WTC11 (cell line): ENCODE measurements around the gene HBEGF. TPM values are rescaled to one million over a fixed set of nuclear protein-coding genes. Genes with fewer than 3 reads are reported as not detected.

Experiments used
- ATAC-seq: fragments of 200-7000 bp; cut with Tn5 transposase; 2 replicates; pipeline ENCODE4 v1.10.0; 2021; ENCODE audit warnings: mild to moderate bottlenecking, moderate library complexity
- CTCF ChIA-PET: fragments of 300-600 bp; sonication (Branson Sonifier 250); formaldehyde crosslinking; loops from one replicate; lab custom pipeline; 2021; ENCODE audit warnings: antibody characterized with exemption; lab: Charles Lee
- POLR2A ChIA-PET: fragments of 350-600 bp; sonication (Branson Sonifier 250); formaldehyde crosslinking; loops from one replicate; lab custom pipeline; 2021; ENCODE audit warnings: antibody characterized with exemption; lab: Charles Lee
- DNase-seq: peaks from one replicate; pipeline ENCODE4 v3.0.0; 2021; ENCODE audit warnings: low spot score
- H3K27ac Mint-ChIP-seq: 2 replicates; pipeline ENCODE4 v1.8.0; 2021; ENCODE audit warnings: mixed read lengths
- H3K27me3 Mint-ChIP-seq: 2 replicates; pipeline ENCODE4 v1.8.0; 2021; ENCODE audit warnings: low read depth, mild to moderate bottlenecking, moderate library complexity, mixed read lengths
- H3K36me3 Mint-ChIP-seq: 2 replicates; pipeline ENCODE4 v1.8.0; 2021; ENCODE audit warnings: mixed read lengths
- H3K4me1 Mint-ChIP-seq: 2 replicates; pipeline ENCODE4 v1.8.0; 2022; ENCODE audit warnings: mixed read lengths
- H3K4me3 Mint-ChIP-seq: 2 replicates; pipeline ENCODE4 v1.8.0; 2021; ENCODE audit warnings: mild to moderate bottlenecking, moderate library complexity, mixed read lengths
- H3K9me3 Mint-ChIP-seq: 2 replicates; pipeline ENCODE4 v1.8.0; 2021; ENCODE audit warnings: mixed read lengths
- ESRRA ChIP-seq: sonication (generic); formaldehyde crosslinking; IDR thresholded peaks from 2 replicates; pipeline ENCODE4 v1.8.1; 2022; ENCODE audit warnings: mild to moderate bottlenecking, missing genetic modification reagents, borderline replicate concordance
- GRHL2 ChIP-seq: fragments of 250-450 bp; sonication (Bioruptor Pico); IDR thresholded peaks from 2 replicates; pipeline ENCODE4 v1.8.0; 2022; ENCODE audit warnings: mild to moderate bottlenecking, moderate library complexity; ENCODE audit not compliant: insufficient replicate concordance, severe bottlenecking
- GTF2I ChIP-seq: fragments of 250-450 bp; sonication (Bioruptor Pico); conservative IDR thresholded peaks from 2 replicates; pipeline ENCODE4 v1.4.0; 2021; ENCODE audit warnings: mild to moderate bottlenecking
- HMGXB4 ChIP-seq: sonication (generic); formaldehyde crosslinking; IDR thresholded peaks from 2 replicates; pipeline ENCODE4 v1.8.1; 2023; ENCODE audit warnings: mild to moderate bottlenecking, moderate library complexity, missing genetic modification reagents
- JAZF1 ChIP-seq: fragments of 250-450 bp; sonication (Bioruptor Pico); IDR thresholded peaks from 2 replicates; pipeline ENCODE4 v1.9.0; 2021; ENCODE audit warnings: moderate library complexity, mild to moderate bottlenecking, inconsistent platforms
- JUN ChIP-seq: sonication (generic); formaldehyde crosslinking; IDR thresholded peaks from 2 replicates; pipeline ENCODE4 v1.8.0; 2023; ENCODE audit warnings: mild to moderate bottlenecking, missing genetic modification reagents
- MLX ChIP-seq: sonication (generic); formaldehyde crosslinking; IDR thresholded peaks from 2 replicates; pipeline ENCODE4 v1.8.1; 2023; ENCODE audit warnings: mild to moderate bottlenecking, missing genetic modification reagents, moderate library complexity
- MYBL2 ChIP-seq: sonication (generic); formaldehyde crosslinking; IDR thresholded peaks from 2 replicates; pipeline ENCODE4 v1.8.1; 2023; ENCODE audit warnings: mild to moderate bottlenecking, moderate library complexity, missing genetic modification reagents
- NFATC4 ChIP-seq: fragments of 250-450 bp; sonication (Bioruptor Pico); IDR thresholded peaks from 2 replicates; pipeline ENCODE4 v1.9.0; 2021; ENCODE audit warnings: mild to moderate bottlenecking
- NFE2L1 ChIP-seq: sonication (generic); formaldehyde crosslinking; IDR thresholded peaks from 2 replicates; pipeline ENCODE4 v1.8.1; 2023; ENCODE audit warnings: missing genetic modification reagents
- NFYB ChIP-seq: sonication (generic); formaldehyde crosslinking; conservative IDR thresholded peaks from 2 replicates; pipeline ENCODE4 v1.8.0; 2022; ENCODE audit warnings: low read depth, missing genetic modification reagents
- NR3C1 ChIP-seq: sonication (generic); formaldehyde crosslinking; conservative IDR thresholded peaks from 2 replicates; pipeline ENCODE4 v1.8.1; 2023; ENCODE audit warnings: low read depth, mild to moderate bottlenecking, missing genetic modification reagents
- PREB ChIP-seq: sonication (generic); formaldehyde crosslinking; IDR thresholded peaks from 2 replicates; pipeline ENCODE4 v1.8.1; 2022; ENCODE audit warnings: mild to moderate bottlenecking, missing genetic modification reagents, moderate library complexity, borderline replicate concordance
- RORB ChIP-seq: fragments of 250-450 bp; sonication (Bioruptor Pico); IDR thresholded peaks from 2 replicates; pipeline ENCODE4 v1.9.0; 2021; ENCODE audit warnings: mild to moderate bottlenecking
- SMAD3 ChIP-seq: sonication (generic); formaldehyde crosslinking; IDR thresholded peaks from 2 replicates; pipeline ENCODE4 v1.8.0; 2022; ENCODE audit warnings: missing genetic modification reagents, mild to moderate bottlenecking, borderline replicate concordance
- SMAD4 ChIP-seq: sonication (generic); formaldehyde crosslinking; IDR thresholded peaks from 2 replicates; pipeline ENCODE4 v1.8.0; 2022; ENCODE audit warnings: mild to moderate bottlenecking, missing genetic modification reagents
- SOX15 ChIP-seq: fragments of 250-450 bp; sonication (Bioruptor Pico); IDR thresholded peaks from 2 replicates; pipeline ENCODE4 v1.9.0; 2021; ENCODE audit warnings: mild to moderate bottlenecking
- SP1 ChIP-seq: sonication (generic); formaldehyde crosslinking; conservative IDR thresholded peaks from 2 replicates; pipeline ENCODE4 v1.8.1; 2022; ENCODE audit warnings: missing genetic modification reagents
- TEAD1 ChIP-seq: sonication (generic); formaldehyde crosslinking; IDR thresholded peaks from 2 replicates; pipeline ENCODE4 v1.8.0; 2022; ENCODE audit warnings: mild to moderate bottlenecking, missing genetic modification reagents
- USF2 ChIP-seq: sonication (generic); formaldehyde crosslinking; IDR thresholded peaks from 2 replicates; pipeline ENCODE4 v1.8.1; 2023; ENCODE audit warnings: mild to moderate bottlenecking, missing genetic modification reagents, moderate library complexity
- ZBTB21 ChIP-seq: sonication (generic); formaldehyde crosslinking; IDR thresholded peaks from 2 replicates; pipeline ENCODE4 v1.8.1; 2023; ENCODE audit warnings: mild to moderate bottlenecking, missing genetic modification reagents, borderline replicate concordance
- ZNF219 ChIP-seq: sonication (generic); formaldehyde crosslinking; IDR thresholded peaks from 2 replicates; pipeline ENCODE4 v1.8.0; 2023; ENCODE audit warnings: missing genetic modification reagents, mild to moderate bottlenecking, borderline replicate concordance
- ZNF423 ChIP-seq: fragments of 250-450 bp; sonication (Bioruptor Pico); IDR thresholded peaks from 2 replicates; pipeline ENCODE4 v2.1.2; 2022; ENCODE audit warnings: mild to moderate bottlenecking, moderate library complexity
- ZNF425 ChIP-seq: fragments of 250-450 bp; sonication (Bioruptor Pico); conservative IDR thresholded peaks from 2 replicates; pipeline ENCODE4 v1.9.0; 2021; ENCODE audit warnings: mild to moderate bottlenecking
- ZNF512 ChIP-seq: sonication (generic); formaldehyde crosslinking; IDR thresholded peaks from 2 replicates; pipeline ENCODE4 v1.8.1; 2022; ENCODE audit warnings: missing genetic modification reagents, borderline replicate concordance
- total RNA-seq: library from RNA; stranded (reverse); gene quantifications from 3 replicates; pipeline ENCODE4 v1.2.3, GENCODE V29; 2021

The HBEGF gene
- total RNA-seq, 1 experiment from 2014 or later = 4.0 TPM

- Mint-ChIP-seq H3K27ac (no peak overlapping the region), H3K4me1 (peaks cover 24% of the 10 kb centered on the region), H3K27me3 (peaks cover 11% of the 10 kb centered on the region), H3K36me3 (no peaks in the 10 kb centered on the region), H3K4me3 (peak overlapping the region; percentile 68), H3K9me3 (no peaks in the 10 kb centered on the region)
- ChIA-PET POLR2A (interaction anchor here (0.8 to 2.3 kb wide), 9 partner anchors 9 to 200 kb away, joined by 3 to 28 read pairs (median 7); partner anchors contain the start of genes EIF4EBP3 and PFDN1), CTCF (interaction anchor here (0.6 to 15.0 kb wide), 37 partner anchors 8 to 353 kb away, joined by 3 to 621 read pairs (median 7); partner anchors contain the start of genes EIF4EBP3, IK, NDUFA2 and PFDN1)
- no peak for DNase-seq
- ATAC-seq = no peak
- TF ChIP-seq NFE2L1 (CRISPR knock-in tag) (no peak), ESRRA (CRISPR knock-in tag) (no peak), MYBL2 (CRISPR knock-in tag) (no peak), SMAD4 (CRISPR knock-in tag) (no peak), GTF2I (no peak), NR3C1 (no peak), JUN (CRISPR knock-in tag) (no peak), ZNF425 (CRISPR knock-in tag) (no peak), NFATC4 (no peak), ZNF219 (CRISPR knock-in tag) (no peak), GRHL2 (no peak), SOX15 (no peak), ZBTB21 (CRISPR knock-in tag) (no peak), SMAD3 (CRISPR knock-in tag) (no peak), PREB (CRISPR knock-in tag) (no peak), MLX (no peak), ZNF512 (CRISPR knock-in tag) (no peak), TEAD1 (CRISPR knock-in tag) (no peak), USF2 (CRISPR knock-in tag) (no peak)
These were observed 957 bp upstream of the HBEGF start for GRCh38 chr5:140347360-140347759.

- Mint-ChIP-seq H3K4me1 (peaks cover 27% of the 10 kb centered on the region), H3K4me3 (peak overlapping the region; percentile 66), H3K36me3 (no peaks in the 10 kb centered on the region), H3K9me3 (no peaks in the 10 kb centered on the region), H3K27ac (no peak overlapping the region), H3K27me3 (peaks cover 11% of the 10 kb centered on the region)
- ATAC-seq (peak; percentile 59), DNase-seq (peak; percentile 74)
- CTCF ChIA-PET = interaction anchor here (0.6 to 15.0 kb wide), 64 partner anchors 9 to 559 kb away, joined by 3 to 621 read pairs (median 5); partner anchors contain the start of genes DND1, EIF4EBP3, HARS1 and HARS2
- POLR2A ChIA-PET = interaction anchor here (0.8 to 2.3 kb wide), 13 partner anchors 9 to 201 kb away, joined by 3 to 28 read pairs (median 6); partner anchors contain the start of genes EIF4EBP3 and PFDN1
- TF ChIP-seq SP1 (CRISPR knock-in tag) (no peak), ESRRA (CRISPR knock-in tag) (0 out of 2 replicates have a peak, but pooled peaks have one; percentile 22), ZNF423 (CRISPR knock-in tag) (no peak), SMAD3 (CRISPR knock-in tag) (no peak), NFYB (CRISPR knock-in tag) (no peak), NFE2L1 (CRISPR knock-in tag) (no peak), RORB (CRISPR knock-in tag) (no peak), JAZF1 (CRISPR knock-in tag) (no peak), MLX (no peak), SMAD4 (CRISPR knock-in tag) (0 out of 2 replicates have a peak, but pooled peaks have one; percentile 32), HMGXB4 (CRISPR knock-in tag) (peak; percentile 78; the same call in 1 of the 2 replicates), ZNF219 (CRISPR knock-in tag) (no peak), MYBL2 (CRISPR knock-in tag) (0 out of 2 replicates have a peak, but pooled peaks have one; percentile 15)
These were observed 470 bp downstream of the HBEGF start for GRCh38 chr5:140345919-140346347.
